ENCODE results near the gene VAC14. TPM values are rescaled to one million over a fixed set of nuclear protein-coding genes. Genes with fewer than 3 reads are reported as not detected.

Gene VAC14
- total RNA-seq, 4 donors from 2014 or later = 20.5 to 44.2 (median 29.5) TPM

- TF ChIP-seq CTCF (IDR thresholded peaks at IDR 0.05; ENCODE audit: low read depth) = no peak
Measured at GRCh38 chr16:70663524-70664324, 137.2 kb downstream of the VAC14 start.

GRCh38 chr16:70662991-70663523, 137.9 kb downstream of the VAC14 start:
- TF ChIP-seq CTCF (IDR thresholded peaks at IDR 0.05; ENCODE audit: low read depth) = no peak

- no peak for TF ChIP-seq CTCF (IDR thresholded peaks at IDR 0.05; ENCODE audit: low read depth)
Measured at GRCh38 chr16:70661918-70662641, 138.9 kb downstream of the VAC14 start.

GRCh38 chr16:70661534-70661917, 139.4 kb downstream of the VAC14 start:
- no peak for TF ChIP-seq CTCF (IDR thresholded peaks at IDR 0.05; ENCODE audit: low read depth)

GRCh38 chr16:70660672-70661350, 140.1 kb downstream of the VAC14 start:
- no peak for TF ChIP-seq CTCF (IDR thresholded peaks at IDR 0.05; ENCODE audit: low read depth)

- no peak for TF ChIP-seq CTCF (IDR thresholded peaks at IDR 0.05; ENCODE audit: low read depth)
Measured at GRCh38 chr16:70659953-70660671, 140.8 kb downstream of the VAC14 start.

Data from subcutaneous adipose tissue (tissue), 4 donors.